Measurements from ENCODE around the gene HS3ST5.

Gene HS3ST5

GRCh38 chr6:114376611-114377175 lies 33.9 kb upstream of the HS3ST5 start:
- H3K36me3 ChIP-seq: no peaks in the 10 kb centered on the region
- no peak for DNase-seq
- H3K27me3 ChIP-seq: no peaks in the 10 kb centered on the region
- intact Hi-C loops (cut with DNase I; ENCODE audit: low total_unique reads): no loop called here
- no peaks in the 10 kb centered on the region for H3K4me1 ChIP-seq
- no peaks in the 10 kb centered on the region for H3K9me3 ChIP-seq
- H3K4me3 ChIP-seq: no peak overlapping the region
- TF ChIP-seq, protein P1, sequence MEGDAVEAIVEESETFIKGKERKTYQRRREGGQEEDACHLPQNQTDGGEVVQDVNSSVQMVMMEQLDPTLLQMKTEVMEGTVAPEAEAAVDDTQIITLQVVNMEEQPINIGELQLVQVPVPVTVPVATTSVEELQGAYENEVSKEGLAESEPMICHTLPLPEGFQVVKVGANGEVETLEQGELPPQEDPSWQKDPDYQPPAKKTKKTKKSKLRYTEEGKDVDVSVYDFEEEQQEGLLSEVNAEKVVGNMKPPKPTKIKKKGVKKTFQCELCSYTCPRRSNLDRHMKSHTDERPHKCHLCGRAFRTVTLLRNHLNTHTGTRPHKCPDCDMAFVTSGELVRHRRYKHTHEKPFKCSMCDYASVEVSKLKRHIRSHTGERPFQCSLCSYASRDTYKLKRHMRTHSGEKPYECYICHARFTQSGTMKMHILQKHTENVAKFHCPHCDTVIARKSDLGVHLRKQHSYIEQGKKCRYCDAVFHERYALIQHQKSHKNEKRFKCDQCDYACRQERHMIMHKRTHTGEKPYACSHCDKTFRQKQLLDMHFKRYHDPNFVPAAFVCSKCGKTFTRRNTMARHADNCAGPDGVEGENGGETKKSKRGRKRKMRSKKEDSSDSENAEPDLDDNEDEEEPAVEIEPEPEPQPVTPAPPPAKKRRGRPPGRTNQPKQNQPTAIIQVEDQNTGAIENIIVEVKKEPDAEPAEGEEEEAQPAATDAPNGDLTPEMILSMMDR (IDR thresholded peaks at IDR 0.05): no peak
- no peak overlapping the region for H3K27ac ChIP-seq

DNA sequence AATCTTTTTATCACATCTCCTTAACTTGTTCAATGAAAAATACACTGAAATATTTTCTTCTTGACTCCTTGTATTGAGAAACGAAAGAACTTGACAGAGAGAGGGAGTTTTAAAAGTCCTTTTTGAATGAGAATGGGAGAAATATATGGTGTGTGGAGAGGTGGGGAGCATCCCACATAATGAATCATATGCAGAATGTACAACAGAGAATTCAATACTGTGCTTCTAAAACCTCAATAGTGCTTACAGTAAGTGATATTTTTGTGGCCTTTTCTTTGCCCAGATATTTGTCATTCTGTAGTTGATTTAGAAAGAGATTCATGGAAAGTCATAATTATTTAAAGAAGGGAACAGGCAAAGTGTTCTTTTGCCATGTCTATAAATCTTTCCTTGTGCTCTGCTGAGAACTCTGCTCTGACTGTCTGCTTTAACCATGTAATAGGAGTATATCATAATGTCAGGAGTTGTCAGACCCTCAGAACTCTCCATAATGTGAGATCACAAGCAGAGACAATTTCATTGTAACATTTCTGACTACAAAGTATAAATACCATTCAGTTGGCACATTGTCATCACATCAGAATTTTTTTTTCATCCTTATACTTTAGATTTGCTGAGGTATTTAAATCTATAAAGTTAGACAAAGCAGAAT lies 32.8 kb upstream of the HS3ST5 start:
- intact Hi-C loops (cut with DNase I; ENCODE audit: low total_unique reads): no loop called here
- H3K27ac ChIP-seq: no peak overlapping the region
- TF ChIP-seq, protein P1 (IDR thresholded peaks at IDR 0.05): no peak
- H3K4me1 ChIP-seq: no peaks in the 10 kb centered on the region
- no peaks in the 10 kb centered on the region for H3K27me3 ChIP-seq
- no peak overlapping the region for H3K4me3 ChIP-seq
- DNase-seq: no peak
- H3K36me3 ChIP-seq: no peaks in the 10 kb centered on the region
- H3K9me3 ChIP-seq: no peaks in the 10 kb centered on the region

GRCh38 chr6:114367315-114367961 lies 24.6 kb upstream of the HS3ST5 start:
- TF ChIP-seq, protein P1 (IDR thresholded peaks at IDR 0.05): no peak
- H3K27ac ChIP-seq: no peak overlapping the region
- H3K9me3 ChIP-seq: no peaks in the 10 kb centered on the region
- H3K36me3 ChIP-seq: no peaks in the 10 kb centered on the region
- no peaks in the 10 kb centered on the region for H3K4me1 ChIP-seq
- intact Hi-C loops (cut with DNase I; ENCODE audit: low total_unique reads): no loop called here
- DNase-seq: no peak
- no peak overlapping the region for H3K4me3 ChIP-seq
- H3K27me3 ChIP-seq: no peaks in the 10 kb centered on the region

DNA sequence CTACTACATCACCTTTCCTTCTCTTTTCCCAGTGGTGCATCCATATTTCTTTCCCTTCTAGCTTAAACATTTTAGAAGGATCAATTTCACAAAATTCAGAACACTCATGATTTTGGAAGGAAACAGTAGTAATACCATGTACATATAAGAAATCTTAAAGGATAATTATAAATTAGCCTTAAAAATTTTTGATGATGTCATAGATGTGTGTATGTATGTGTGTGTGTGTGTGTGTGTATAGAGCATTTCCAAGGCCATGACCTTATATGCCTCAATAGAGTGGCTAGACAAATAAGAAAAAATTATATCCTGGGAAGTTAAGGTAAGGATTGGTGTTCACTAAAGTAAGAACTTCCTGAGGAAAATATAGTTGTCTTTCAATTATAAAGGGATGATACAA lies 24.1 kb upstream of the HS3ST5 start:
- no peaks in the 10 kb centered on the region for H3K4me1 ChIP-seq
- TF ChIP-seq, protein P1 (IDR thresholded peaks at IDR 0.05): no peak
- H3K4me3 ChIP-seq: no peak overlapping the region
- no peaks in the 10 kb centered on the region for H3K9me3 ChIP-seq
- no peak for DNase-seq
- H3K27me3 ChIP-seq: no peaks in the 10 kb centered on the region
- intact Hi-C loops (cut with DNase I; ENCODE audit: low total_unique reads): no loop called here
- no peak overlapping the region for H3K27ac ChIP-seq
- H3K36me3 ChIP-seq: no peaks in the 10 kb centered on the region

GRCh38 chr6:114364301-114364700 lies 21.5 kb upstream of the HS3ST5 start:
- intact Hi-C loops (cut with DNase I; ENCODE audit: low total_unique reads): no loop called here
- H3K4me1 ChIP-seq: no peaks in the 10 kb centered on the region
- no peaks in the 10 kb centered on the region for H3K36me3 ChIP-seq
- no peak for DNase-seq
- TF ChIP-seq, protein P1 (IDR thresholded peaks at IDR 0.05): no peak
- no peak overlapping the region for H3K27ac ChIP-seq
- no peaks in the 10 kb centered on the region for H3K27me3 ChIP-seq
- no peak overlapping the region for H3K4me3 ChIP-seq
- H3K9me3 ChIP-seq: no peaks in the 10 kb centered on the region
